Endothelial cell of umbilical vein (primary cell): ENCODE measurements around the gene ELOVL6. TPM values are rescaled to one million over a fixed set of nuclear protein-coding genes. Genes with fewer than 3 reads are reported as not detected.

Source experiments
- BruUV-seq: library from RNA; stranded (reverse); fragments of 400-500 nt; replicated peaks from 2 replicates; lab custom pipeline; 2021; lab: Mats Ljungman, UMichigan
- CTCF ChIA-PET: fragments of 300-600, 350-600 bp; sonication (Branson Sonifier 250); formaldehyde crosslinking; loops from one replicate; lab custom pipeline; 2021; ENCODE audit warnings: antibody characterized with exemption, inconsistent platforms; lab: Charles Lee
- POLR2A ChIA-PET: fragments of 300-600, 350-600 bp; sonication (Branson Sonifier 250); formaldehyde crosslinking; loops from one replicate; lab custom pipeline; 2021; ENCODE audit warnings: antibody characterized with exemption, inconsistent platforms; lab: Charles Lee
- DNase-seq: peaks from one replicate; pipeline ENCODE4 v3.0.0-alpha.2; 2011; ENCODE audit warnings: low read depth, low spot score
- FAIRE-seq: peaks from 2 replicates; lab custom pipeline; 2011; peaks lifted over from hg19 to GRCh38; lab: Jason Lieb, UNC
- H2AFZ ChIP-seq: 2 replicates; pipeline ENCODE4 v1.6.0; 2012; ENCODE audit warnings: low read depth, low read length, control low read depth, inconsistent platforms
- H3K27ac ChIP-seq: 2 replicates; pipeline ENCODE4 v1.5.1; 2011; ENCODE audit warnings: low read depth, mild to moderate bottlenecking, control low read depth, low read length, moderate library complexity; ENCODE audit not compliant: insufficient read depth
- H3K27me3 ChIP-seq, 2 experiments: 2 replicates each; pipeline versions ENCODE4 v1.6.0 to v1.6.1; 2011; ENCODE audit warnings: low read length in 2 of 2, mixed read lengths in 1 of 2; ENCODE audit not compliant: control insufficient read depth in 2 of 2, insufficient read depth in 2 of 2
- H3K36me3 ChIP-seq, 2 experiments: 2 replicates in 1 of 2; 3 replicates in 1 of 2; pipeline ENCODE4 v1.5.1; 2011; ENCODE audit warnings: low read length in 2 of 2, mild to moderate bottlenecking in 1 of 2, moderate library complexity in 1 of 2; ENCODE audit not compliant: control insufficient read depth in 2 of 2, insufficient read depth in 2 of 2; ENCODE audit errors: extremely low read depth in 1 of 2
- H3K4me1 ChIP-seq: 3 replicates; pipeline ENCODE4 v1.5.1; 2011; ENCODE audit warnings: mild to moderate bottlenecking, low read length; ENCODE audit not compliant: control insufficient read depth, insufficient read depth; ENCODE audit errors: extremely low read depth
- H3K4me2 ChIP-seq: 2 replicates; pipeline ENCODE4 v1.6.1; 2011; ENCODE audit warnings: low read length, control low read depth, mixed read lengths; ENCODE audit not compliant: insufficient read depth
- H3K4me3 ChIP-seq, 3 experiments: fragments of 200-600 bp in 1 of 3; sonication (generic), shearing (Covaris generic) in 1 of 3; replicated peaks in 1 of 3; 2 replicates each; pipeline ENCODE4 v1.5.1; 2011 to 2016; ENCODE audit warnings: control low read depth in 3 of 3, low read length in 3 of 3, mild to moderate bottlenecking in 2 of 3, inconsistent platforms in 1 of 3, low read depth in 1 of 3, moderate library complexity in 1 of 3; ENCODE audit not compliant: insufficient read depth in 1 of 3
- H3K79me2 ChIP-seq: 2 replicates; pipeline ENCODE4 v1.6.0; 2012; ENCODE audit warnings: low read length, inconsistent platforms; ENCODE audit not compliant: control insufficient read depth, insufficient read depth
- H3K9ac ChIP-seq: replicated peaks from 2 replicates; pipeline ENCODE3; 2011; ENCODE audit warnings: low read length, control low read depth; ENCODE audit not compliant: insufficient read depth; ENCODE audit errors: extremely low read depth
- H3K9me1 ChIP-seq: replicated peaks from 3 replicates; pipeline ENCODE4 v1.6.0; 2011; ENCODE audit warnings: mild to moderate bottlenecking, low read length; ENCODE audit not compliant: control insufficient read depth, insufficient read depth; ENCODE audit errors: extremely low read depth
- H3K9me3 ChIP-seq: replicated peaks from 2 replicates; pipeline ENCODE4 v1.5.1; 2012; ENCODE audit warnings: low read length, inconsistent platforms; ENCODE audit not compliant: control insufficient read depth, insufficient read depth
- H4K20me1 ChIP-seq: replicated peaks from 2 replicates; pipeline ENCODE3; 2011; ENCODE audit warnings: mild to moderate bottlenecking, low read length; ENCODE audit not compliant: control insufficient read depth, insufficient read depth; ENCODE audit errors: extremely low read depth
- CTCF ChIP-seq, 2 donors: IDR thresholded peaks; 1 replicate in 1 of 2; 2 replicates in 1 of 2; pipeline ENCODE4 v1.5.1; 2011; ENCODE audit warnings: low read length in 2 of 2, mild to moderate bottlenecking in 2 of 2, moderate library complexity in 2 of 2, control low read depth in 1 of 2, inconsistent platforms in 1 of 2, low read depth in 1 of 2; ENCODE audit not compliant: insufficient read depth in 1 of 2; ENCODE audit errors: extremely low read depth in 1 of 2
- EZH2 ChIP-seq: IDR thresholded peaks from 2 replicates; pipeline ENCODE4 v1.6.1; 2012; ENCODE audit warnings: borderline replicate concordance, low read depth, mild to moderate bottlenecking, moderate library complexity, low read length, inconsistent platforms; ENCODE audit not compliant: severe bottlenecking
- FOS ChIP-seq: IDR thresholded peaks from 2 replicates; pipeline ENCODE4 v1.6.1; 2011; ENCODE audit warnings: mild to moderate bottlenecking, low read length, moderate library complexity, borderline replicate concordance; ENCODE audit not compliant: insufficient read depth
- GATA2 ChIP-seq: IDR thresholded peaks from 2 replicates; pipeline ENCODE4 v1.7.0; 2011; ENCODE audit warnings: low read depth, mild to moderate bottlenecking, moderate library complexity, mixed read lengths, low read length; ENCODE audit not compliant: insufficient read length, insufficient read depth
- JUN ChIP-seq: IDR thresholded peaks from 2 replicates; pipeline ENCODE4 v1.6.1; 2011; ENCODE audit warnings: borderline replicate concordance, low read depth; ENCODE audit not compliant: insufficient read length, insufficient read depth
- MAX ChIP-seq: IDR thresholded peaks from 2 replicates; pipeline ENCODE4 v1.6.1; 2011; ENCODE audit not compliant: insufficient read depth, insufficient read length
- MYC ChIP-seq: IDR thresholded peaks from one replicate; pipeline ENCODE4 v1.6.1; 2011; ENCODE audit warnings: mild to moderate bottlenecking, low read depth, low read length
- POLR2A ChIP-seq: IDR thresholded peaks from 2 replicates; pipeline ENCODE4 v1.6.1; 2012; ENCODE audit warnings: low read depth, mild to moderate bottlenecking, control low read depth, low read length
- POLR2AphosphoS5 ChIP-seq: IDR thresholded peaks from 2 replicates; pipeline ENCODE4 v1.6.1; 2012; ENCODE audit warnings: low read depth, mild to moderate bottlenecking, control low read depth, low read length, moderate library complexity; ENCODE audit not compliant: insufficient read depth
- dilution Hi-C: fragments of 300-500 bp; cut with MboI; formaldehyde crosslinking; loops from one replicate; pipeline ENCODE4 v1.15.0; 2019; ENCODE audit warnings: low sequenced_read_pairs; ENCODE audit not compliant: extremely low pct_ligation_motif_present
- intact Hi-C: fragments of 100-400 bp; cut with micrococcal nuclease; formaldehyde crosslinking; loops from one replicate; pipeline ENCODE4 v1.10.0; 2022
- polyA plus RNA-seq, 4 experiments: library from polyadenylated mRNA; depleted of rRNA in 3 of 4; stranded (reverse) in 3 of 4; unstranded in 1 of 4; fragments of >200 nt; gene quantifications; 2 replicates each; pipeline versions ENCODE4 v1.2.1 to v1.2.3, GENCODE V29; 2011 to 2012; ENCODE audit warnings: missing spikeins in 1 of 4
- total RNA-seq: library from RNA; stranded (reverse); gene quantifications from 2 replicates; pipeline ENCODE4 v1.2.3, GENCODE V29; 2021

ELOVL6 gene
- total and polyA plus RNA-seq, 2 donors (not counting 3 experiments of a cell fraction or from before 2014, with no cell fraction given), result 6.4 to 26.1 TPM

- Histone ChIP-seq H3K4me2 (no peak overlapping the region), H3K36me3 (no peaks in the 10 kb centered on the region), H3K4me1 (peaks cover 2% of the 10 kb centered on the region), H2AFZ (no peak overlapping the region), H3K9me1 (no peaks in the 10 kb centered on the region), H3K9ac (no peak overlapping the region), H3K27ac (no peak overlapping the region), H3K4me3 (no peak overlapping the region), H3K9me3 (no peaks in the 10 kb centered on the region), H4K20me1 (no peaks in the 10 kb centered on the region), H3K27me3 (no peaks in the 10 kb centered on the region), H3K79me2 (no peaks in the 10 kb centered on the region)
- POLR2A ChIA-PET, result no interaction called here
- TF ChIP-seq FOS (no peak), MAX (no peak), MYC (no peak), GATA2 (no peak), EZH2 (no peak), POLR2A (no peak), POLR2AphosphoS5 (no peak), CTCF (IDR thresholded peaks at IDR 0.05; ENCODE audit: extremely low read depth in 1 of 2, insufficient read depth in 1 of 2, low read depth in 1 of 2, low read length in 2 of 2) (no peak), JUN (no peak)
- BruUV-seq, result no TSS peak
- intact Hi-C loops (no loop called here), dilution Hi-C loops (no loop called here)
- DNase-seq (no peak), FAIRE-seq (no peak)
- CTCF ChIA-PET, result interaction anchor here (1.1 to 1.4 kb wide), 2 partner anchors 9 to 79 kb away, joined by 4 to 5 read pairs; no protein-coding TSS in a partner anchor
Observed at GRCh38 chr4:110128029-110128428, 70.4 kb downstream of the ELOVL6 start.
